Activated CD8-positive, alpha-beta memory T cell treated with anti-CD3 and anti-CD28 coated beads for 48 hours (primary cell): ENCODE data around the gene LRP1B.

Experiments
- DNase-seq, 3 experiments: peaks; one replicate each; pipeline ENCODE4 v3.0.0-alpha.2; 2020; ENCODE audit warnings: low read depth in 2 of 3, low spot score in 2 of 3

Gene LRP1B

DNA sequence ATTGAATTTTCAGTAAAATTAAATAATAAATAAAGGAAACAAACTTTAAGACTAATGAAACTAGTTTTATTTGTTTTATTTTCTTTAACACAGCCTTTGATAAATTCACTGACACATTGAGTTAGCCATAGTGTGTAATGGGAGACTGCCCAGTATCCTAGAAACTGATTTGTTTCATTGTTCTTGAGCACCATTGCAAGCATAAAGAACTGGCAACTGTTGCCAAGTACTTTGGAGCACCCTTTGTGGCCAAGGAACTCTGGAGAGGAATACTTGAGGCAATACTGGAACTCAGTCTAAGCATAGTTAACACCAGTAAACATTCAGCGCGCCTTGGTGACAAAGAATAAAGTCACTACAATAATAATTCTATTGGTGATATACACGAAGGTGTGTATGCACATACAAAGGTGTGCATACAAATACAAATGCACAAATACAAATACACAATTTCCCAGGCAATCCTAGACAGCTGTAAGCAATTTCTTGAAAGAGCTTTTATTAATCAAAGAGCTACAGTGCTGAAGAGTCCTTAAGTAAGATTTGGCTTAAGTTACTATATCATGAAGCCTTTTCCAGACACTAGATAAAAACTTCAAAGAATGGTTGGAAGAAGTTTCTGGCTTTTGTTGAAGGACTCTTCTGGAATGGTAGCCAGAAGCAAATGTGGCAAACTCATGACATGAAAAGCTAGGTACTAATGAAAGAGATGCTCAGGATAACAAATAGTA, 1371.2 kb downstream of the LRP1B start:
- no peak for DNase-seq

DNA sequence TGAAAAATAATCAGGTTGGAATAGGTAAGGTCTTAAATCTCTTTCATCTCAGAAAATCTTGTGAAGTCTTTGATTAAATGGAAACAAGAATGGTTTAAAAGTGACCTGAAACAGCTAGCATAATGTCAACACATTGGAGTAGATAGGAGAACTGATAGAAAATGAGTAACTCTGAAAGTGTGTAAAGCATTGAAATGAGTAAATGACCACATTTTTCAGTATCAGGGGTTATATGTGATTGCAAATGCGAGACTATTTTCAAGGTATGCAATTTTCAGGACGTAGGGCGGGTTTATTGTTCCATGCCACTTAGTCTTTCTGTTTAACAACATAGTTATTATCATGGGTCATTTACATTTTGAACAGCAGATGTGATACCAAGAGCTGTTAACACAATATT, 1383.2 kb downstream of the LRP1B start:
- DNase-seq = no peak

DNA sequence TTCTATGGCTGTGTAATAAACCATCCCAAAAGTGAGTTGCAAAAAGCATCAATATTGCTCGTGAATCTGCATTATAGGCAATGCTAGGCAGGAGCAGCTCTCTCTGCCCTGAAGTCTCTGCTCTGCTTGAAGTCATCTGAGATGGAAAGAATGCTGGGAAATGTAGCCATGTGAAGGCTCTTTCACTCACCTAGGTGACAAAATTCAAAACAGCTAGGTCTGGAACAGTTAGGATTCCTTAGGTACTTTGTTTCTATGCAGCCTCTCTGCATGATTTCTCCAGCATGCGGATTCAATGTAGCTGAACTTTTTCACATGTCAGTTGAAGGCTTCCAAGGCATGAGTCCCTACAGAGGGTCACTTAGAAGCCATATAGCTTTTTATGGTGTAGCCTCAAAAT, 1383.7 kb downstream of the LRP1B start:
- DNase-seq = no peak

DNA sequence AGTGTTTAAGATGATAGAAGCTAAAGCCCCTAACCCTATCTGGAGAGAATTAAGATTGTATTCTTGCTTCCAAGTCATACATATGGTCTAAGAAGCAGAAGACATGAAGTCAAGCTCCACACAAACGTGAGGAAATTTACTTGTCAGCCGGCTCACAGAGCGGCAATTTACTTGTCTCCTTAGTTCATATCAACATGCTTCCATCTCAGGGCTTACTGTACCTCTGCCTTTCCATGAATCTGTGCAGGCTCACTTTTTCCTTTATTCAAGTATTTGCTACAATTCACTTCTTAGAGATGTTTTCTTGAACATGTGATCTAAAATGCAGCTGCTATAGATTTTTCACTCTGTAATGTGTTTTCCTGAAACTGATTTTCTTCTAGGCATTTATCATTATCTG, 1386.4 kb downstream of the LRP1B start:
- no peak for DNase-seq

DNA sequence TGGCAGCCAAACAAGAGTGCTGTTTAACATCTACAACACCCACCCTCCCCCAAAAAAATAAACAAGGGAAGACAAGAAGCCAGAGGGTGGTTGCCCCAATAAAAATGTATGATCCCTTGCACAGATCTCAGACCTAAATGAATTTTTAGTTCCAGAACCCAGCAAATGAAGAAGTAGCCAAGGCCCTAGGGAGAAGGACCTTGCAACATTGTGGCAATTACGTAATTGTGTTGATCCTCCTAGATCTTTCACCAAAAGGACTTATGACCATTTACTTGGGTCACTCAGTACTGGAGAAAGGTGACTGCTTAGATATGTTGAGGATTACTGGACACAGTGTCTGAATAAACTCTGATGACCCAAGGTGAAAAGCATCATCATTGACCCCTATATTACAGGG, 1393.8 kb downstream of the LRP1B start:
- DNase-seq = no peak

DNA sequence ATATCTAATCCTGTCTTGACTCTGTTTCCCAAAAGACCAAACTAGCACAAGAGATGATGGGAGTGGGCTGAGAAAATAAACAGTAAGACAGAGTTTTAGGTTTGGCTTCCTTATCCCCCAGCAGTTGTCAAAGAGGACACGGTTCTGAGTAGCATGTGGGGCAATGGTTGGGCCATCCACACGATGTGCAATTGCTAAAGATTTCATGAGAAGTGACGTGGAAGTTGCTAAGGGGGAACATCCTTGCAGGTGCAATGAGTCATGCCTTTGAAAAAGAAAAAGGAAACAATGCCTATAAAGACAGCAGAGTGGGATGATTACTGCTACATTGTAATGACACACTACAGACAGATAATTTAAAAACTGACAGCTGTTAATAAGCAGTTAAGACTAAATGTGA, 1395.8 kb downstream of the LRP1B start:
- DNase-seq = no peak

DNA sequence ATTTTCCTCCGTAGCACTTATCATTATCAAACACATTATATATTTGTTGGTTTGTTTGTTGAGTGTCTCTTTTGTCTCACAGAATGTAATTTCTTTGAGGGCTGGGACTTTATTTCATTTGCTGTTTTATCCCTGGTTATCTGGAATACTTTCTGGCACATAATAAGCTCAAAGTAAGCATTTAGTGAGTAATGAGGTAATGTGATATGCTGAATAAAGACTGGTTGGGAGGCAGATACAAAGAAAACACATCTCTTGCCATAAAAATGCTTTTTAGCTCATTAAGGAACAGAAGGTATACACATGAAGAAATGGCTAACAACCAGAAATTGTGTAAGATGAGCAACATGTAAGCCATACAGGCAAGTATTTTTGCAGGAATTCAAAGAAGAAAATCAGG, 1411.8 kb downstream of the LRP1B start:
- no peak for DNase-seq

DNA sequence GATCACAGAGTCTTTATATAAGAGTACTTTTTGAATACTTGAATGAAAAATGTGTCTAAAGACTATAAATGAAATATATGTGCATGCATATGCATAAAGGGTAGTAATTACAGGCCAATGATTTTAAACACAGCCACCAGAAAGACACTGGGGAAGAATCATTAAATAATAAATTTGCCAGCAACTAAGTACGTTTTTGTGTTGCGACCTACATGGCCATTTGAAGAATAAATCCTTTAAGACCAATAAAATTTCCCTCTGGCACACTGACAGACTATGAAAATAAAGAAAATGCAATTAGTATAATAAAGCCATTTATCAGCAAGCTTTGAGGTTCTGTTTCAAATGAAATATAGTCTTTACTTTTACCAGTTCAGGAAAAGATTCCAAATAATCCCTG, 1413.3 kb downstream of the LRP1B start:
- DNase-seq = no peak

DNA sequence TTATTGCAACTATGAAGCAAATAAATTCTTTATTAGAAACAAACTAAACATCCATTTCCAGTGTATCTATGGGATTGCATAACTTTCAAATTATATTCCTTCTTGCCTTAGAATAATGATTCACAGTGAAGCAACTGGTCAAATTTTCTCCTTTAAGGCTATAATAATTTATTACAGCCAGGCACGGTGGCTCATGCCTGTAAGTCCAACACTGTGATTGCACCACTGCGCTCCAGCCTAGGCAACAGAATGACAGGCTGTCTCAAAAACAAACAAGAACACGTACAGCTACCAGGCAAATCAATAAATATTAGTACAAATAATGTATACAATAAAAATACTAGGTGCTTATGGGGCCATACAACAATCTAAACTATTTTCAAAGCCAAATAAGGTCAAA, 1416.2 kb downstream of the LRP1B start:
- DNase-seq = no peak

DNA sequence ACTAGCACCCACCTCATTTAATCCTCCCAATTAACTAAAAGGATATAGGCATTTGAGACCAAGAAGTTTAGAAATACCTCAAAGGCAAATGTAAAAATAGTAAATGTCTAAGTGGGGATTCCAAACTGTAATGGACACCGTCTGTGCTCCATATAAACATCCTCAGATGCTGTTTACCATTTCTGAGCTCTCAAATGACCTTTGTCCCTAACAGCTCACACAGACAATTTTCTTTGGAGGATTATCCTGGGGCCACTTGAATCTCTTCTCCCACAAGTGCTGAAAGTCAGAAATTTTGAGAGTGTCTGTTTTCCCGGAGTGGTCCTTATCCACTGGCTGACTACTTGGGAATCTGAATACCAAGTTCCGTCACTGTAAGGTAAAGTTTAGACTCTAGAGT, 1418.9 kb downstream of the LRP1B start:
- DNase-seq = no peak

DNA sequence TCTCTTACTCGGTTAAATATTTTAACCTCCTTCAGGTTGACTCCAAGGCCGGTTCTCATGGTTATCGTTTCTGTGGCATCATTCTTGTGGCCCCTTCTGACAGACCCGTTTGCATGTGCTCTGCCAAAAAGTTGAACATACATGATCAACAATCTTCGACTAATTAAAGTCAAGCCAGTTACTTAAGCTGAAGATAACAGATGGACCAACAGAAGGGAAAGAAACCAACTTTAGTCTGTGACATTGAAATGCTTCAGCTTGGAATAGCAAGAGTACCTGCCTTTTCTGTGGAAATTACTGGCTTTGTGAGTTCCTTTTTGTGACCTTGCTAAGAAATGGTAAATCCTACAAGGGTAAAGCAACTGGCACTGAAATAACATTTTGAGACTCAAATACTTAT, 1429.1 kb downstream of the LRP1B start:
- no peak for DNase-seq

DNA sequence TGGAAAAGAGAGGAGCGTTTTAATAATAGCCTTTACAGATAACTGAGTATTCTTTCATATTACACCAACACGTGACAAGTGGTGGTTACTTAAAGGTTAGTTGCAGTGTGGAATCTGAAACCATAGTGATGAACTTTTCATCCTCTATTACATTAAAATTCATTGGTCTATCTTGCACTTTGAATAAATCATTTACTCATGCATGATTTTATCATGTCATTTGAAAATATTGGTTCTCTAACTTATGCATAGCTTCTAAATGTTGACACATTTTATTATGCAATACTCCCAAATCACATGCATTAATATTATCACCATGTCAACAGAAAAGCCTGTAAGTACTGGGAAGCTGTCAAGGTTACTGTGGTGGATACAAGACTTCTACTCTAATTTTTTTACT, 1432.2 kb downstream of the LRP1B start:
- no peak for DNase-seq

DNA sequence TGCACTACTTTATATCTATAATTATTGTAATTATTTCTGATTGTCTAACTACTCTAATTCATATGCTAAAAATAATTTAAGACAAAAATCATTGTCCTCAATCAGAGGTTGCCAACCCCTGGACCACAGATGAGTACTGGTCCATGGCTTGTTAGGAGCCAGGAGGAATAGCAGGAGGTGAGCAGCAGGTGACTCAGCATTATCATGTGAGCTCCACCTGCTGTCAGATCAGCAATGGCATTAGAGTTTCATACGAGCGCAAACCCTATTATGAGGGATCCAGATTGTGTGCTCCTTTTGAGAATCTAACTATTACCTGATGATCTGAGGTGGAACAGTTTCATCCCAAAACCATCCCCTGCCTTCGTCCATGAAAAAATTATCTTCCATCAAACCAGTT, 1434.4 kb downstream of the LRP1B start:
- no peak for DNase-seq

DNA sequence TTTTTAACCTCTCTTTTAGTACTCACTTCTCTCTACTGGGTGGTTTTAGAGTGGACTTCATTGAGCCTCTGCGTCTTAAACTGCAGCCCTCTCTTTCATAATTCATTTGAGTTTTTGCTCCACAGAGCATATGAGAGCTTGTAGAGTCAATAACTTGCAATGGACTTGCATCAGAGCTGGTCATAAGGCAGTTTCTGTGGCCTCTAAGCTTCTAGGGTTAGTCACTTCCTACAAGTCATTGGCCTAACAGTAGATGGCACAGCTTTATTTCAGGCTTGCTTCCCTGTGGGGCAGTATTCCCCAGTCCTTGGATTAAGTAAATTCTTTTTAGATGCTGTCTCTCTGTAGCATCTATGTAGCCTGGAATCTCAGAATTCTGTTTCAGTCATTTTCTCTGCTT, 1435.7 kb downstream of the LRP1B start:
- no peak for DNase-seq

DNA sequence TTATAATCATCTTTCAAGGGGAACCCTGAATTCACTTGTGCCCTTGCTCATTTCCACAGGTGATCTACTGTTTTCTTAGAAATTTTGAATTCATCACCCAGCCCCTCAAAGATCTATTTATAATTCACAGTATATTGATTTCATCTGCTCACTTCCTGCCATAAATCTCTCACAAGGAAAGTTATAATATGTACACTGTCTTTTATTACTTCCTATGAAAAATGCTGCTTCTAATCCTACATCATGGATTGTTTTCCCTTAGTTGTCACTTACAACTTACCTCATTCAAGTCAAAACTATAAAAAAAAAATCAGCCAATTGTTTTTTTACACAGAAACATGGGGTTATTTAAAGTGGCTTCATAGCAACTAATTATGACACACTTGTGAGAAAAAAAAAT, 1443.0 kb downstream of the LRP1B start:
- DNase-seq = no peak

DNA sequence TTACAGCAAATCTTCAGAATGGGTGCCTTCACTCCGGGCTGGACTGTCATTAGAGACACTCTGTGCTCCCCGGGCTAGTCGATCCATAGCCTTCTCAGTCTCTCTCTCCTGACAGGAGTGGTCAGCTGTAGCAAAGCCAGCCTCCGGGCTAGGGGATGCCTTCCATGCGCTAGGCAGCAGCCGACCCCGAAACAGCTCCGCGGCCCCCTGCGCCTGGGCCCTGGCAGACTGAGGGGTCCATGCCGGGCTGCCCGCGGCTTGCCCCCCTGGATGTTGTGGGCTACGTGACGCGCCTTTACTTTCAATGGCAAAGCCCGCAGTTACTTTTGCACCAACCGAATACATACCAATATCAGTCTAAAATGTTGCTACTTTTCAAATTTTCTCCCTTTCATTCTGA, 1447.2 kb downstream of the LRP1B start:
- DNase-seq = no peak

DNA sequence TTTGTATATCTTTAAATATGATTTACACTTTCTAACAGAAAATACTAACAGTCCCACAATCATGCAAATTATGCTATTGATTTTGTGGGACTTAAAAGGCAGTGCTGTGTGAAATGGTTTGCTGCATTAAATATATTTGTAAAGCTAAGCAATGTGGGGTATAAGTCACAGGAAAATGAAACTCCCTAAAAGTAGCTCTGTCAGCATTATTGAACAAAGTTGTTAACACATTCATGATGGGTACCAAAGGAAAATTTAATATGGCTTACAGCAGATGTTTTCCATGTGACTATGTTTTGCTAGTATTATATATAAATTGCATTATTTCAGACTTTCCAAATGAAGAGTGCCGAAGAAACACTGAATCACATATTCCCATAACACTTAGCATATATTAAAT, 1450.0 kb downstream of the LRP1B start:
- no peak for DNase-seq

DNA sequence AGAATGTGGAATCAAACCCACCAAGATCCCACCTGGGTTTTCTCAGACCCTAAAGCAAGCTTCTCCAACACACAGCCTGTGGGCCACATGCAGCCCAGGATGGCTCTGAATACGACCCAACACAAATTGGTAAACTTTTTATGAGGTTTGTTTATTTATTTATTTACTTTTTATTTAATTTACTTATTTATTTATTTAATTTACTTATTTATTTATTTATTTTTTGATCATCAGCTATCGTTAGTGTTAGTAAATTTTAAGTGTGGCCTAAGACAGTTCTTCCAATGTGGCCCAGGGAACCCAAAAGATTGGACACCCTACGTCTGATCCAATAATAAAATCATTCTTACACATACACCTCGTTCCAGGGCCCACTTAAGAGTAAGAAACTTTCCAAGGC, 1451.1 kb downstream of the LRP1B start:
- DNase-seq = no peak

DNA sequence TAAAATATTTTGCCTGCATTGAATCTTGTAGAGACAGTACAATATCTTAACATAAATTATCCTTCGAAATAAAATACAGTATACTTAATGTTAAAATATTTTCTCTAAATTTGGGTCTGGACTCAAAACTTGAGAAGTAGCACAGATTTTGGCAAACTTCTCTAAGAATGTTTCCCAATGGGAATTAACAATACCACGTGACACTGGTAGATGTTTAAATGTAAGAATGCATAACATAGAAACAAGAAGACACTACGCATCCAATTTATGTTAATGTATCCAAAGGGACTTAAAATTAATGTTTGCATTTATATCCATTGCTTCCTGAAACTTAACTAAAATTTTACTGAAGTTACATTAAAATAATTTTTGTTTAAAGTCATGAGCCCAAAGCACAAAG, 1460.9 kb downstream of the LRP1B start:
- no peak for DNase-seq

DNA sequence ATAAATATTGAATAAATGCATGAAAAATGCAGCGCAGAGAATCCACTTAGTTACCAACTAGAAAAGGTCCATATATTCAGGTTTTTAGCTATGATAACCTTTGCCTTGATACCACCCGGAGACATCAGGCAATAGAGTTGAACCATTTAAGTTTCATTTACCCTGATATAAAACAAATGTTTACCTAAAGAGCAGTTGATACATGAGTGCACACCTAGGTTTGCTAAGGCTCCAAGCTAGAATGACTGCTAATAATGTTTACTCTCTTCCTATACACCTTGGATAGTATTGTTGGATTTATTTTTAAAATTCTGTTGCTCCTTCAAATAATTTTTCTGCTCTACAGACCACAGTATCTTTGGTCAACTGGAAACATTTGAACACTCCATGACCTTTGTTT, 1463.6 kb downstream of the LRP1B start:
- no peak for DNase-seq

DNA sequence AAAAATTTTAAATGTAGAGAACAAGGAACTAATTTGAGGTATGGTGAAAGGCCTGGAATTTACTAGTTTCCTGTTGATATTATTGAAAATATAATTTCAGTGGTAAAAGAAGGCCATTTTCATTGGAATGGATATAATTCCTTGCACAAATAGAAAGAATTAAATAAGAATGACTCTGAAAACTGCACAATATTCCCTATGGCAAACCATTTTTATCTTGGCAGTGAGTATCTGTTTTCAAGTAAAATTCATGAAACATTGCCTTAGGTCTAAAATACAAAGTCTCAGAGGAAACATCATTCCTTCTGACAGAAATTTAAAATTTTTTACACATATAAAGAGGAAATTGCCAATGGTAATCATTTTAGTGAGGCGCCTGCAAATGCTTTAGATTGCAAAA, 1468.3 kb downstream of the LRP1B start:
- DNase-seq = no peak

DNA sequence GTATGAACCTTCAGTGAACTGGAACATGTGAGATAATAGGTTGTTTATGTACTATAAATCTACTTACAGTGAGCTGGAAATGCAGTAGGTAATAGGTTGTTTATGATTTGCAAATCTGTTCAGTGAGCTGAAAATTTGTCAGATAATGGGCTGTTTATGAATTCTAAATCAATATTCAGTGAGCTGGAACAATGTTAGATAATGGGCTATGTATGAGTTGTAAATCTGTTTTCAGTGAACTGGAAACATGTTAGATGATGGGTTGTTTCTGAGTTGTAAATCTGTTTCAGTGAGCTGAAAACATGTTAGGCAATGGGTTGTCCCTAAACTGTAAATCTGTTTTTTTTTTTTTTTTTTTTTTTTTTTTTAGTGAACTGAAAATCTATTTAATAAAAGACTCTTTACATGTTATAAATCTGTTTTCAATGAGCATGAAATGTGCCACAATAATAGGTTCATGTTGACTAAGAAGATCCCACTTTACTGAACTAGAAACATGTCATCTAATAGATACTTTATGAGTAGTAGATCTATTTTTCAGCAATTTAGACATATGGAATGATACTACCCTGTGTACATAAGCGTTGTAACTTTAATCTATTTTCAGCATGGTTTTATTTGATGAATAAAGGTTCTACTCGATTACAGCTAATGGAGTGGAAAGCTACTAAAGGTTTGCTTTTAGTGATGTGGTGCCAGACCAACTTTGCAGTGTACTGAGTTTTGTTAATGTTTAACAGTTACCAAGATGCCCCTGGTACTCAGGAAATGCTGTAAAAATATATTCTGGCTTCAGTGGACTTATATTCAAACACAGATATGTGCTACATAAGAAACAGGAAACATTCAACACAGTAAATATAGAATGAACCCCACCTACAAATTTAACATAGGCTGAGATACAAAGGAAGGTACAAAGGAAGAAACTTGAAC, 1471.8 kb downstream of the LRP1B start:
- DNase-seq = no peak

DNA sequence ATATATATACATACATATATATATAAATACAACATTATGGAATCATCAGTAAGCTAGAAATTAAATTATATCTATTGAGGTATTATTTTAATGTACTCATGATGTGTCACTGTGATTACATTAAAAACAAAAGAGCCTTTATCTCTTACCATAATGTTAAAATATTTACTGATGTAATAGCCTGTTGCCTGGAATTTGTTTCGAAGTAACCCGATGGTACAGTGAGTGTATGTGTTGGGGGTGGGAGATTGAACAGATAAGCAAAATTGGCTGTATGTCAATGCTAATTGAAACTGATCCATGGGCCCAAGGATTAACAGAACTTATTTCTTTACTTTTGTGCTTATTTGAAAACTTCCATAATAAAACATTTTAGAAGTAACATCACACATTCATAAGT, 1473.2 kb downstream of the LRP1B start:
- no peak for DNase-seq
